GM12891 (cell line): Measurements from ENCODE around the gene C19orf81.
A peak's percentile ranks its signal among the peaks of the same experiment; 100 is the strongest.

Experiments
- DNase-seq: peaks from one replicate; pipeline ENCODE4 v3.0.0; 2011; ENCODE audit warnings: low spot score; ENCODE audit not compliant: insufficient read length
- FAIRE-seq: peaks from 2 replicates; lab custom pipeline; 2011; peaks lifted over from hg19 to GRCh38; lab: Jason Lieb, UNC
- PAX5 ChIP-seq: IDR thresholded peaks from 2 replicates; pipeline ENCODE4 v1.6.1; 2011; ENCODE audit warnings: low read length, moderate library complexity, mild to moderate bottlenecking; ENCODE audit not compliant: insufficient read depth, severe bottlenecking
- POLR2A ChIP-seq: IDR thresholded peaks from 2 replicates; pipeline ENCODE4 v1.6.1; 2011; ENCODE audit warnings: low read depth, low read length, control low read depth
- POLR2AphosphoS5 ChIP-seq: IDR thresholded peaks from 2 replicates; pipeline ENCODE4 v1.6.1; 2011; ENCODE audit warnings: low read depth, low read length, control low read depth
- POU2F2 ChIP-seq: IDR thresholded peaks from 2 replicates; pipeline ENCODE4 v1.6.1; 2011; ENCODE audit warnings: low read depth, mild to moderate bottlenecking, control low read depth, low read length, moderate library complexity
- SPI1 ChIP-seq: IDR thresholded peaks from 2 replicates; pipeline ENCODE4 v1.6.1; 2011; ENCODE audit warnings: low read depth, low read length, control low read depth
- TAF1 ChIP-seq: IDR thresholded peaks from 2 replicates; pipeline ENCODE4 v1.6.1; 2011; ENCODE audit warnings: low read depth, low read length, control low read depth

Gene C19orf81

GRCh38 chr19:50677636-50678035, 28.4 kb downstream of the C19orf81 start:
- FAIRE-seq (no peak), DNase-seq (no peak)
- TF ChIP-seq POU2F2 (no peak), PAX5 (no peak), SPI1 (no peak), POLR2A (no peak), POLR2AphosphoS5 (no peak), TAF1 (no peak)

- no peak for FAIRE-seq
Observed at GRCh38 chr19:50678323-50678722, 29.1 kb downstream of the C19orf81 start.

GRCh38 chr19:50679177-50680125, 30.2 kb downstream of the C19orf81 start:
- peak; percentile 97 for FAIRE-seq
- TF ChIP-seq POLR2AphosphoS5 (no peak), TAF1 (no peak), POLR2A (no peak), PAX5 (no peak), SPI1 (no peak), POU2F2 (no peak)
- DNase-seq: peak; percentile 93

More at GRCh38 chr19:50678323-50678722, 29.1 kb downstream of the C19orf81 start:
- DNase-seq: no peak
- no peak for TF ChIP-seq TAF1
- no peak for TF ChIP-seq POLR2A
- no peak for TF ChIP-seq POU2F2
- no peak for TF ChIP-seq POLR2AphosphoS5
- no peak for TF ChIP-seq SPI1
- TF ChIP-seq PAX5: no peak

- no peak for FAIRE-seq
- TF ChIP-seq SPI1: no peak
- no peak for TF ChIP-seq POLR2AphosphoS5
- no peak for TF ChIP-seq PAX5
- no peak for TF ChIP-seq POLR2A
- TF ChIP-seq POU2F2: no peak
- no peak for TF ChIP-seq TAF1
Observed at GRCh38 chr19:50686310-50687032, 37.2 kb downstream of the C19orf81 start.

GRCh38 chr19:50688766-50689165, 39.5 kb downstream of the C19orf81 start:
- DNase-seq (no peak), FAIRE-seq (no peak)
- TF ChIP-seq POLR2A (no peak), SPI1 (no peak), PAX5 (no peak)

More at GRCh38 chr19:50686310-50687032, 37.2 kb downstream of the C19orf81 start:
- DNase-seq: no peak

GRCh38 chr19:50690439-50690838, 41.2 kb downstream of the C19orf81 start:
- DNase-seq: no peak
- TF ChIP-seq POLR2A: no peak
- TF ChIP-seq PAX5: no peak
- no peak for TF ChIP-seq TAF1
- TF ChIP-seq SPI1: no peak
- TF ChIP-seq POLR2AphosphoS5: no peak
- no peak for TF ChIP-seq POU2F2
- no peak for FAIRE-seq

- no peak for TF ChIP-seq POLR2AphosphoS5
- TF ChIP-seq PAX5: no peak
- no peak for TF ChIP-seq TAF1
- DNase-seq (no peak), FAIRE-seq (no peak)
Observed at GRCh38 chr19:50693064-50693975, 44.1 kb downstream of the C19orf81 start.

- no peak for FAIRE-seq
- no peak for DNase-seq
- TF ChIP-seq POLR2AphosphoS5 (no peak), POLR2A (no peak), PAX5 (no peak), TAF1 (no peak), POU2F2 (no peak), SPI1 (no peak)
Observed at GRCh38 chr19:50694815-50695145, 45.5 kb downstream of the C19orf81 start.

- DNase-seq: no peak
Observed at GRCh38 chr19:50695251-50696093, 46.2 kb downstream of the C19orf81 start.

More at GRCh38 chr19:50695251-50696093, 46.2 kb downstream of the C19orf81 start:
- no peak for FAIRE-seq
- TF ChIP-seq POLR2AphosphoS5 (no peak), POLR2A (no peak), SPI1 (no peak), TAF1 (no peak), PAX5 (no peak), POU2F2 (no peak)
